Left lung (tissue), 10 donors: ENCODE measurements around the gene KISS1. TPM values are rescaled to one million over a fixed set of nuclear protein-coding genes. Genes with fewer than 3 reads are reported as not detected.

ENCODE experiments used
- ATAC-seq: fragments of 200-7000 bp; cut with Tn5 transposase; one replicate; pipeline ENCODE4 v1.9.1; 2020; ENCODE audit warnings: moderate library complexity
- DNase-seq, 4 donors: peaks; one replicate each; pipeline ENCODE4 v3.0.0-alpha.2; 2013 to 2020
- H3K27ac ChIP-seq, 2 donors: fragments of 200-600 bp; sonication (generic) in 1 of 2; one replicate each; pipeline versions ENCODE4 v1.5.0 to v1.8.0; 2020 to 2021
- H3K27me3 ChIP-seq, 2 donors: fragments of 200-600 bp; sonication (generic) in 1 of 2; one replicate each; pipeline versions ENCODE4 v1.5.0 to v1.8.0; 2020 to 2021
- H3K36me3 ChIP-seq, 2 donors: fragments of 200-600 bp; sonication (generic) in 1 of 2; one replicate each; pipeline versions ENCODE4 v1.5.0 to v1.8.0; 2020 to 2021
- H3K4me1 ChIP-seq, 2 donors: fragments of 200-600 bp; one replicate each; pipeline ENCODE4 v1.8.0; 2021
- H3K4me3 ChIP-seq, 2 donors: fragments of 200-600 bp; sonication (generic) in 1 of 2; one replicate each; pipeline versions ENCODE4 v1.5.0 to v1.8.0; 2020 to 2021; ENCODE audit warnings: mild to moderate bottlenecking in 1 of 2
- H3K9me3 ChIP-seq, 2 donors: fragments of 200-600 bp; sonication (generic) in 1 of 2; one replicate each; pipeline versions ENCODE4 v1.5.0 to v1.8.0; 2020 to 2021
- intact Hi-C, 2 donors: fragments of 100-400 bp; cut with DNase I; formaldehyde crosslinking; loops; one replicate each; pipeline versions ENCODE4 v1.11.2 to v1.14.2; 2022
- polyA plus RNA-seq, 6 donors: library from polyadenylated mRNA; unstranded; fragments of 120-200 nt; gene quantifications; one replicate each; pipeline ENCODE4 v1.2.1, GENCODE V29; 2013; ENCODE audit not compliant: insufficient read length in 6 of 6
- total RNA-seq, 2 donors: library from RNA; stranded (reverse); fragmentation: NEBNext Ultra II Directional; extraction: Animal tissue kit (Norgen Biotek cat#: 25700); gene quantifications; one replicate each; pipeline ENCODE4 v1.2.1, GENCODE V29; 2021
- TF ChIP-seq, protein P1 (sequence below), 2 donors: fragments of 200-600 bp; sonication (generic) in 1 of 2; IDR thresholded peaks; one replicate each; pipeline versions ENCODE4 v1.5.0 to v1.8.0; 2021; ENCODE audit warnings: antibody characterized with exemption in 2 of 2
- donor health status: DM: no; HTN: yes; CAD: no.
- donor health status: DM: no; HTN: no; CAD: no.

The KISS1 gene
- total and polyA plus RNA-seq, 8 donors = 0.38 to 2.3 (median 0.92) TPM; not detected in 4

DNA sequence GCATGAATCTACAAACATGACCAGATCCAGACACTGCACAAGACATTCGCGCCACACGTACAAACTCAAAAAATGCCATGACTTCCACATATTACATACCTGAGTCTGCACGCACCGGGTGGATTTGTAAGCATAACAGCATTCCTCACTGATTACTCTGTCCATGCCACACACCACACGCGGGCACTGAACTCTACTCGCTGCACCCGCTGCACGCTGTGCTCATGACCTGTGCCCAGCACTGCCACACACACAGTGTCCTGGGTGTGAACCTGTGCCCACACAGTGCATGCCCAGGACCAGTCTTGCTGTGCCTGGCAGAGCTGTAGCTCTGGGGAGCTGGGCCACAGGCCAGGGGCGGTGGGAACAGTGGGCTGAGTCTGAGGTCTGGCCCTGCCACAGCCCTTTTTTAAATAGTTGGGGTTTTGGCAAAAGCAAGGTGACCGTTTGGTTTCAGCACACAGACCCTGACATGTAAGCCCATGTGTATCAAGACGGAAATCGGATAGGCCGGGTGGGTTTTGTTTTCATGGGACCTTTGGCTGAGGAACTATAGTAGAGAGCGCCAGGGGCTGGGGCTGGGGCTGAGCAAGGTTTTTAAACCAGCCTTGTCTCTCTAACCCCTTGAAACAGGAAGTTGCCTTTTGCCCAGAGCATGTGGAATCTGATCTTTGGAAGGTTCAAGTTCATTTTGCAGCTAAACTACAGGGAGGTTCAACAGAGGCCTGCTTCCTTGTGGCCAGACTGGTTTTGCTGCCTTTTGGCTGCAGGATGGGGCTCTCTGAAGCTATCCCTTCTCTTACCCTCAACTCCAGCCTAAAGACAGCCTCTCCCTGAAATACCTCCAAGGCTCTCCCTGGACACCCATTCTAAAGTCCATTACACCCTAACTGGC, 29.8 kb upstream of the KISS1 start:
- intact Hi-C loops = no loop called here
- DNase-seq (peak in 2 of 4 donors; percentile 3 to 54), ATAC-seq (peak; percentile 59)
- no peaks in the 10 kb centered on the region for H3K4me1 ChIP-seq
- H3K4me3 ChIP-seq = no peak overlapping the region
- TF ChIP-seq, protein P1, sequence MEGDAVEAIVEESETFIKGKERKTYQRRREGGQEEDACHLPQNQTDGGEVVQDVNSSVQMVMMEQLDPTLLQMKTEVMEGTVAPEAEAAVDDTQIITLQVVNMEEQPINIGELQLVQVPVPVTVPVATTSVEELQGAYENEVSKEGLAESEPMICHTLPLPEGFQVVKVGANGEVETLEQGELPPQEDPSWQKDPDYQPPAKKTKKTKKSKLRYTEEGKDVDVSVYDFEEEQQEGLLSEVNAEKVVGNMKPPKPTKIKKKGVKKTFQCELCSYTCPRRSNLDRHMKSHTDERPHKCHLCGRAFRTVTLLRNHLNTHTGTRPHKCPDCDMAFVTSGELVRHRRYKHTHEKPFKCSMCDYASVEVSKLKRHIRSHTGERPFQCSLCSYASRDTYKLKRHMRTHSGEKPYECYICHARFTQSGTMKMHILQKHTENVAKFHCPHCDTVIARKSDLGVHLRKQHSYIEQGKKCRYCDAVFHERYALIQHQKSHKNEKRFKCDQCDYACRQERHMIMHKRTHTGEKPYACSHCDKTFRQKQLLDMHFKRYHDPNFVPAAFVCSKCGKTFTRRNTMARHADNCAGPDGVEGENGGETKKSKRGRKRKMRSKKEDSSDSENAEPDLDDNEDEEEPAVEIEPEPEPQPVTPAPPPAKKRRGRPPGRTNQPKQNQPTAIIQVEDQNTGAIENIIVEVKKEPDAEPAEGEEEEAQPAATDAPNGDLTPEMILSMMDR (IDR thresholded peaks at IDR 0.05) = no peak
- H3K27me3 ChIP-seq = no peaks in the 10 kb centered on the region
- no peak overlapping the region for H3K27ac ChIP-seq
- no peaks in the 10 kb centered on the region for H3K36me3 ChIP-seq
- no peaks in the 10 kb centered on the region for H3K9me3 ChIP-seq

DNA sequence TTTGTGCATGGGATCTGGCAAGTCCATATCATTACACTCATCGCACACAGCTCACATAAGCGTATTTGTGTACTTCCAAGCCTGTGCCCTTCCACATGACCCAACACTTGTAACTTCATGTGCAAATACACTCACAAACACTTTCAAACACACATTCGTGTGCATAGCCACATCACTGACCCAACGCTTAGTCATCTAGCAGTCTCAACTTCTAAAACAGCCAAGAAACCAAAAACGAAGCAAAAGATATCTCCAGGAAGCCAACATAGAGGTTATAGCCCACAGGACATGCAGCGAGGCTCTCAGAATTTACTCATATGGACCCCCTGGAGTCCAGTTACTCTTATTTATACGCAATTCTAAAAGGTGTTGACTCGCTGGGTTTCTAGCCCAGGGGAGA, 28.4 kb upstream of the KISS1 start:
- ATAC-seq (no peak), DNase-seq (no peak)
- Histone ChIP-seq H3K9me3 (no peaks in the 10 kb centered on the region), H3K27ac (no peak overlapping the region), H3K36me3 (no peaks in the 10 kb centered on the region), H3K27me3 (no peaks in the 10 kb centered on the region), H3K4me3 (no peak overlapping the region), H3K4me1 (no peaks in the 10 kb centered on the region)
- TF ChIP-seq, protein P1 (IDR thresholded peaks at IDR 0.05) = no peak
- intact Hi-C loops = no loop called here

DNA sequence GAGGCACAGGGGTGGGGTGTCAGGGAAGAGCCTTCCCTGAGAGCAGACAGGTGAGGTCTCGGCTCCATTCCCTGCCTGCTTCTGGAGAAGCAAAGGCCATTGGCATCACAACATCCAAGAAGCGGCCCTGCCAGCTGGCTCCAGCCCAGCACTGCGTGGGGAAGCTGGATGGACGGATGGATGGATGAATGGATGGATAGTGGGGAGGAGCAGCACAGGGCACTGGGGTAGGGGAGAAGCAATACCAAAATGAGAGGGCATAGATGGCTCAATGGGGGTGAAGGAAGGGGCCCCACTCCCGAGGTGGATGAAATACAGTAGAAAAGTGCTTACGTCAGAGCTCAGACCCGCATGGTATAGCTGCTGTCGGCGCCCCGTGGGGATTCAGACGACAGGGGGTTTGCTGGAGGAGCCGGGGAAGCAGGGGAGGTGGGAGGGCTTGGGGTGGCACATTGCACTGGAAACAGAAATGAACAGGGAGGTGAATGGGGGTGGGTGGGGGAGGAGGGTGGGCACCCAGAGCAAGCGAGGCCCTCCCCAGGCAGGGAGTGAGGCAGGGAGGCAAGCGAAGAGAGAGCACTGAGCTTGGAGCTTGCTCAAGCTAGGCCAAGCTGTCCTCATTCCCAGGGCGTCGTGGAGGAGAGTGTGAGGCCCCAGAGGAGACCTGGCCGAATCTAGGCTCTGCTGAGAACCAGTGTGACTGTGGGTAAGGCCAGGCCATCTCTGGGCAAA, 27.0 kb upstream of the KISS1 start:
- H3K4me1 ChIP-seq = no peaks in the 10 kb centered on the region
- ATAC-seq = no peak
- H3K36me3 ChIP-seq = no peaks in the 10 kb centered on the region
- TF ChIP-seq, protein P1 (IDR thresholded peaks at IDR 0.05) = no peak
- H3K27me3 ChIP-seq = no peaks in the 10 kb centered on the region
- H3K9me3 ChIP-seq = no peaks in the 10 kb centered on the region
- no peak overlapping the region for H3K4me3 ChIP-seq
- intact Hi-C loops = no loop called here
- H3K27ac ChIP-seq = no peak overlapping the region
- DNase-seq = no peak

DNA sequence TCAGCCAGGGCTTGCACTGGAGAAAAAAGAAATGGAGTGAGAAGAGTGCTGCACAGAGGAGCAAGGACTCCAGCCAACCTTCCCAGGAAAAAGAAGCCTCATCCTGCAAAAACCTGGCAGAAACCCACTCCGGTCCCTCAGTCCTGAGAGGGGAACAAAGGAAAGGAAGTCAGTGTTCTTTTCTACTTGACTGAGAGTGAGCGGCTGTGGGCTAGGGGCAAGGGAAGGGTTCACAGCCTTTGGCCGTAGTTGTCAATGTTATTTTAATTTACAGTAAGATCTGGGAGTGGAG, 26.4 kb upstream of the KISS1 start:
- Histone ChIP-seq H3K9me3 (no peaks in the 10 kb centered on the region), H3K4me3 (no peak overlapping the region), H3K4me1 (no peaks in the 10 kb centered on the region), H3K36me3 (no peaks in the 10 kb centered on the region), H3K27ac (no peak overlapping the region), H3K27me3 (no peaks in the 10 kb centered on the region)
- ATAC-seq = no peak
- no peak for DNase-seq
- TF ChIP-seq, protein P1 (IDR thresholded peaks at IDR 0.05) = no peak
- intact Hi-C loops = no loop called here

DNA sequence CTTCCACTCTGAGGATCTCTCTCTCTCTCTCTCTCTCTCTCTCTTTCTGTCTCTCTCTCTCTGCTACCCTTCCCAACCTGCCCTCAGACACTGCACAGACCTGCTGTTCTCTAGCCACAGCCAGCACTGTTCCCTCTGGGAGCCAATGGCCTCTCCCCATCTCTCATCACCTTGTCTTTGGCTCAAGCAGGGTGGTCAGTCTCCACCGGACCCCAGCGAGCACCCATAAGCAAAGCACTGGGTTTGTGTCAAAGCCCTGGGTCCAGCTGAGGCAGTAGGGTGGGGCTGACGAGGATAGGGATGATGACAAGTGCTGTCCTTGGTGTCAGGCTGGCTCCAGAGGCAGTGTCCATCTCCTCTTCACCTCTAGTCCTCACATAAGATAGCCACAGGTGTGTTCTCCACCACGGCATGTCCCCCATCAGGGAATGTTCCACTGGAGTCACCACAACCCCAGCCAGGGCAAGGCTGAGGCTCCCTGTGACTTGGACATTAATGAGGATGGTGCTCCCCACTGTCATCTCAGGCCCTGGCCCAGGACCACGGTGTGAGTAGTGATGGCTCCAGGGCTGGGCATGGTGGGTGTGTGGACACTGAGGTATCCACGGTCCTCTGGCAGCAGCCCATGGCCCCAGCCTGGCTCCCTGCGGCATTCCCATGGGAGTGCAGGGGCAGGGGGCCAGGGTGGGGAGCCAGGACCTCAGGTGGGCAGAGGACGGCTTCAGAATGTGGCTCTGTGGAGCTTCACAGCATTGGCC, 25.9 kb upstream of the KISS1 start:
- Histone ChIP-seq H3K4me3 (no peak overlapping the region), H3K27ac (no peak overlapping the region), H3K4me1 (no peaks in the 10 kb centered on the region), H3K9me3 (no peaks in the 10 kb centered on the region), H3K27me3 (no peaks in the 10 kb centered on the region), H3K36me3 (no peaks in the 10 kb centered on the region)
- intact Hi-C loops = no loop called here
- DNase-seq = no peak
- TF ChIP-seq, protein P1 (IDR thresholded peaks at IDR 0.05) = no peak
- no peak for ATAC-seq
